Urinary bladder (tissue), 4 donors: ENCODE data around the gene RFX4. TPM values are rescaled to one million over a fixed set of nuclear protein-coding genes. Genes with fewer than 3 reads are reported as not detected.
"Not testable (repeated sequence)": the region's sequence is repeated elsewhere in the genome, so short reads cannot be mapped to it uniquely, and the experiment has no call there.

Source experiments
- DNase-seq: peaks from one replicate; pipeline ENCODE4 v3.0.0-alpha.2; 2015; ENCODE audit errors: extremely low spot score
- H3K27ac ChIP-seq: one replicate; pipeline ENCODE4 v1.5.1; 2013; ENCODE audit warnings: low read depth, mild to moderate bottlenecking, moderate library complexity
- H3K36me3 ChIP-seq: one replicate; pipeline ENCODE4 v1.6.1; 2013; ENCODE audit warnings: mild to moderate bottlenecking, moderate library complexity; ENCODE audit not compliant: insufficient read depth
- H3K4me1 ChIP-seq: one replicate; pipeline ENCODE4 v1.6.1; 2013; ENCODE audit warnings: mild to moderate bottlenecking, moderate library complexity; ENCODE audit not compliant: insufficient read depth
- H3K4me3 ChIP-seq: one replicate; pipeline ENCODE4 v1.5.1; 2013; ENCODE audit warnings: low read depth, low read length
- WGBS: extraction: QIAGEN DNeasy Blood & Tissue Kit; methylation state at CpG from one replicate; pipeline ENCODE4 v1.1.7; 2013; 5-methylcytosine and 5-hydroxymethylcytosine counted together
- polyA plus RNA-seq: library from polyadenylated mRNA; stranded (reverse); fragments of 200-250 nt; gene quantifications from one replicate; pipeline ENCODE4 v1.2.3, GENCODE V29; 2013
- total RNA-seq: library from RNA; depleted of rRNA; stranded (reverse); fragments of >200 nt; gene quantifications from one replicate; pipeline ENCODE4 v1.2.3, GENCODE V29; 2014
- donor health status: healthy with polysubstance abuse.
- donor health status: healthy.

RFX4 gene
- total and polyA plus RNA-seq, 2 donors, result not detected

DNA sequence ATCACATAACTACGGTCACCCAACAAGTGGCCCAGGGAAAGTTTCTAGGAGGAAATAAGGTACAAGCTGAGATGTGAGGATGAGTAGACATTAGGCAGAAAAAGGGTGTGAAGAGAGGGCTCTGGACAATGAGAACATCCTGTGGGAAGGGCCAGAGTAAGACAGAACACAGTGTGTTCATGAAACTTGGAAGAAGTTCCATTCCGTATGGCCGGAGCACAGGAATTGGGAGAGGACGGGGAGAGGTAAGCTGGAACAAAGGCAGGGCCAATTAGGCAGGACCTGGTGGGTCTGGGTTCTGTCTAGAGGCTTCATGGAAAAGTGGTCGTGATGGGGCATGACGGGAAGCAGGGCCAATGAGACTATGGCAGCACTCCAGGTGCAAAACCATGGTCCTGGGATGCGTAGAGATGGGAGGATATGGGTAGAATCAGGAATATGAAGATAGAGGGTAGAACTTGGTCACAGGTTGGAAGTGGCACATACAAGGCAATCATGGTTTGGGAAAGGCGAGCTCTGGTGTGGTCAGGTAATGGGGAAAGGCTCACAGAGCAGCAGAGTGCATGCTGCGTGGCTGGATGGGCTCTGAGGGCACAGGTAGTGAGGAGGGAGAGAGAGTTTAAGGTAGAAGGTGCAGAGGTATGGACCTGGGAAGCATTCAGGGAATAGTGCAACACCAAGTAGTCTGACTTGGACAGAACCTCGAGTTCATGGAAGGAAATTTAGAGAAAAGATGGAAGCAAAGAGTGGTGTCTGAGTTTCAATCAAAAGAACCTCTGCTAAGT lies 93.0 kb downstream of the RFX4 start:
- 90% methylated on average over 10 of the region's 10 CpGs for WGBS
- no peak overlapping the region for H3K27ac ChIP-seq
- DNase-seq, result no peak
- H3K36me3 ChIP-seq, result no peaks in the 10 kb centered on the region
- H3K4me1 ChIP-seq, result no peaks in the 10 kb centered on the region
- H3K4me3 ChIP-seq, result no peak overlapping the region

DNA sequence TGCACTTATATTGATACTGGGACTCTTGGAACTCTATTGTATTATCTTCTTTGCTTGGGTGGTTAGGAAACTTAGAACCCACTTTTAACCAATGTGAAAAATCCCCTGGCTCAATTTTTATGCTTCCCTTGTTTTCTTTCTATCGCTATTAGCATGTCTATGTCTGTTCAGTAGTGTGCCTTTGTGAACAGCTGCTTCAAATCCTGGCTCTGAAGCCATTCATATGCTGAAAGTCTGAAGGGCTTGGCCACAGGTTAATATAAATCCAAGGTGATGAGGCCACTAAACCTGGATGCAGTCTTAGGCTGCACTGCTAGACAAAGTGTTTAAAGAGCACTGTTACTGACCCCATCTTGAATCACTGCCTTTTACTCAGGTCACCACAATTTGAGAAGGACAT lies 96.8 kb downstream of the RFX4 start:
- Histone ChIP-seq H3K36me3 (no peaks in the 10 kb centered on the region), H3K4me3 (no peak overlapping the region), H3K4me1 (no peaks in the 10 kb centered on the region), H3K27ac (no peak overlapping the region)
- no peak for DNase-seq
- WGBS, result 52% methylated on average over 1 of the region's 1 CpG

DNA sequence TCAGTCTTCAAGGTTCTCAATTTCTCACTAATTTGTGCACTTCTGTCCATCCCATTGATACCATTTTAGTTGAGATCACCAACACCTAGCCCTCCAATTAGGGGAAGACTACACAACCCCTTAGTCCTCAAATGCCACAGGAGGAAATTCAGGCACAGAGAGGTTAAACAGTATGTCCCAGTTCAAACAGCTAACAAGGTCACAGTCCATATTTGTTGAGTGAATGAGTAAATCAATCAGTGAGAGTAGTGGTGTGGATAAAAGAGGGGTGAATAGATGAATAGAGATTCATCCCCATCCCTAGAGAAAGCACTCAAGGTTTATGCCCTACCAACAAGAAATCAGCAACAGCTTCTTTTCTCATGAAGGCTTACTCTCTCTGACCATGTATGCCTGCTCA lies 97.5 kb downstream of the RFX4 start:
- Histone ChIP-seq H3K4me3 (no peak overlapping the region), H3K36me3 (no peaks in the 10 kb centered on the region)
- DNase-seq, result no peak

DNA sequence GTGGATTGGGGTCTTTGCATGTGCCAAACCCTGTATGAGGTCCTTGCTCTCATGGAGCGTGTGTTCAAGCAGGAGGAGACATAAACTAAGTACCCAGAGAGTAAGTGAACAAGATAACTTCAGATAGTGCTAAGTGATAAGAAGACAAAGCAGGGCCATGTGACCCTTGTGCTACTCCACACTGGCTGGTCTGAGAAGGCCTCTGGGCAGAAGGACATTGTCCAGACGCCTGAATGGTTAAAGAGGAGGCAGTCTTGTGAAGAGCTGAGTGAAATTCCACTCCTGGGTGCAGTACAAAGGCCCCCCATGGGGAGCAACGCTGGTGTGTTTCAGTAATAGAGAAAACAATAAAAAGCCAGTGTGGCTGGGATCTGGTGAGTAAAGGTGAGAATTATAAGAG lies 98.4 kb downstream of the RFX4 start:
- DNase-seq, result no peak
- no peaks in the 10 kb centered on the region for H3K4me1 ChIP-seq
- H3K27ac ChIP-seq, result no peak overlapping the region
- H3K4me3 ChIP-seq, result no peak overlapping the region
- 61% methylated on average over 3 of the region's 3 CpGs for WGBS
- no peaks in the 10 kb centered on the region for H3K36me3 ChIP-seq

More for the DNA sequence above, 97.5 kb downstream of the RFX4 start:
- no peaks in the 10 kb centered on the region for H3K4me1 ChIP-seq
- H3K27ac ChIP-seq, result no peak overlapping the region

DNA sequence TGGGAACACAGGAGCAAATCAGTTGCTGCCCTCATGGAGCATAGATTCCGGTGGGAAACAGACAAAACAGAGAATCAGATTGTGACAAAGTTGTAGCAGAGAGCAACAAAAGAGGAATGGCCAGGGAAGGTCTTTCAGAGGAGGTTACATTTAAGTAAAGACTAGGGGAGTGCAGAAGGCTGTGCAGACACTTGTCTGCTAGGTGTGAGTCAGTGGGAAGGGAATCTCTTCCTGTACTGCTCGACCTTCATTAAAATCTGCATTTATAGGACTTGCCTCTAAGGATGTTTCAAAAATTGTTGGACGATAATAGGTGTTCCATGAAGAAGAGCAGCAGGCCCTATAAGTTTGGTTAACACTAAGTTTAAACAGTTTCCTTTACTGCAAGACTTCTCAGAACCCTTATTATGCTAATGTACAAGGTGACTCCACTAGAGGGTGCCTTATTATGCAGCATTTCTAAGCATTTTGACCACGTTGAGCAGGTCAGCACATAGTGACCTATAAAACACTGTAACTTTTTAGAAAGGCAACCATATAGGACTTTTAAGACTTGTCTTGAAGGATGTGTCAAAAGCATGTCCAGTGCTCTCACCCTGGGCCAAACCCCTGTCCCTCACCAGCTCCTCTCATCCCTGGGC lies 99.9 kb downstream of the RFX4 start:
- H3K27ac ChIP-seq, result no peak overlapping the region
- H3K4me1 ChIP-seq, result no peaks in the 10 kb centered on the region
- no peak overlapping the region for H3K4me3 ChIP-seq
- H3K36me3 ChIP-seq, result no peaks in the 10 kb centered on the region
- WGBS, result 58% methylated on average over 4 of the region's 4 CpGs
- DNase-seq, result no peak

DNA sequence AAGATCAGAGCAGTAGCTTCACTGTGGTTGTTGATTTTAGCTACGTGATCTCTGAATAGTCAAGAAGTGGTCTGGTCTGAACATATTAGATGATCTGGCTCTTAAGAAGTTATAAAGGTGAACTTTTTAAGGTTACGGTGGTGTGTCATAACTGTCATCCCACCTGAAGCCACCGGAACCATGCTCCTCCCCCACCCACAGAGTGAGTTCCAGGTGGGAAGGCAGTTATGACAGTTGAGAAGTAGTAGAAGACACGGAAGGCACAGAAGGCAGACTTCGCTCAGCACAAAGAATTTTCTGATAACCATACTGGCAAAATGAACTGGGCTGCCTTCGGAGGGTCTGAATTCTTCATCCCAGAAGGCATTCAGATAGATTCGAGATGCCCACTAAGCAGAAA lies 101.7 kb downstream of the RFX4 start:
- H3K27ac ChIP-seq, result no peak overlapping the region
- no peak overlapping the region for H3K4me3 ChIP-seq
- 90% methylated on average over 7 of the region's 7 CpGs for WGBS
- no peak for DNase-seq
- no peaks in the 10 kb centered on the region for H3K4me1 ChIP-seq
- no peaks in the 10 kb centered on the region for H3K36me3 ChIP-seq

DNA sequence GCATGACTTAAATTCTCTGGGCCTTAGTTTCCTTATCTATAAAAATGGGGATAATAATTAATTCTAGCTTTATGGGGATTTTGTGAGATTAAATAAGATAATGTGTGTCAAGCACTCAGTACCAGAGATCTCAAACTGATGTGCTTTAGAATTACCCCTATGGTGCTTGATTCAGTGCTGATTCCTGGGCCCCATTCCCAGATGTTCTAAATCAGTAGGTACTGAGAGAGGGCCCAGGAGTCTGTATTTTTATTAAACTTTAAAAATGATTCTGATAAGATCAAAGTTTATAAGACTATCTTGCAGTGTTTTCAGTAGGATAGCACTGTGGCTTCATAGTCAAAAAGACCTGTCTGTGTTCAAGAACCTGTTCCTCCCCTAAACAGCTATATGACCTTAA lies 102.6 kb downstream of the RFX4 start:
- Histone ChIP-seq H3K4me1 (no peaks in the 10 kb centered on the region), H3K27ac (no peak overlapping the region), H3K36me3 (no peaks in the 10 kb centered on the region), H3K4me3 (no peak overlapping the region)
- no peak for DNase-seq

DNA sequence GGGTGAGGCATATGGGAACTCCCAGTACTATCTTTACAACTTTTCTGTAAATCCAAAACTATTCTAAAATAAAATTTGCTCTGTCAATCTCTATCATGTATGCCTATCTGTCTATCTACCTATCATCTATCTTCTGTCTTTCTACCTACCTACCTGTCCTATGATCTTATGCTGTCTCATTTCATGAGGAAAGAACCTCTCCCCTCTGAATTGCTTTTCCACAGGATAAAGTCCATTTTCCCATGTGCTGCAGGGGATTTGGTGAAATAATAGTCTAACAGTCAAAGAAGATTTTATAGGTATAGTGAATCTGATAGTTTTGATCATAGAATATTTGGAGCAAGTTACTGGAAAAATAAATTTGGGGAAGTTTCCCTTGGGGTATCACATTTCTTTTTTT lies 104.9 kb downstream of the RFX4 start:
- DNase-seq, result no peak
- no peak overlapping the region for H3K4me3 ChIP-seq
- no peak overlapping the region for H3K27ac ChIP-seq
- H3K4me1 ChIP-seq, result no peaks in the 10 kb centered on the region
- no peaks in the 10 kb centered on the region for H3K36me3 ChIP-seq

DNA sequence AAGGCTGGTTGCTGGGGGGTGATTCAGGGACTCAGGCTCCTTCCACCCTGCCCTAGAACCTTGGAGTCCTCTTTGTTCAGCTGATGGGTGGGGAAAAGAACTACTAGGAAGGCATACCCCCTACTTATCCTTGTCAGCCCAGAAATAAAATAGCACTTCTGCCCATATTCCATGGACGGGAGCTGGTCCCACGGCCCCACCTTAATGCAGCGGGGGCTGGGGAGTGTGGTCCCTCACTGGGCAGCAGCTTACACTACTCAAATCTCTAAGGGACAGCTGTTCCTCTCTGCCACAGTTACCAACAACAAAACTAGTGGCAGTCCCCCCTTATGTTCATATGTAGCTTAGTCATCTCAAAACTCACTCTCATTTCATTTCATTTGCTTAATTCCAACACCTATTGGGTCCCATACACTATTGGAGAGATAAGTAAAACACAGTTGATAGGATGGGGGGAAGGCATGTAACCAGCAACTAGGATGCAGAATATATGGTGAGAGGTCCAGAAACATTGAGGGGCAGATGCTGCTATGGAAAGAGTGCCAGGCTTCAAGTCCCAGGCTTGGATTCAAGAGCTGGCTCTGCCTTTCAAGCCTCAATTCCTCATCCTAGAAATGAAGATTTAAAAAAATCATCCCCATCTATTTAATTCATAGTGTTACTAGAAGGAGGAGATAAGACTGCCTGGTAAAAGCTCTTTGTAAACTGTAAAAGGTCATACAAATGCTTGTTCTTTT lies 107.9 kb downstream of the RFX4 start:
- no peak overlapping the region for H3K27ac ChIP-seq
- WGBS, result 91% methylated on average over 3 of the region's 3 CpGs
- no peak for DNase-seq
- H3K4me1 ChIP-seq, result no peaks in the 10 kb centered on the region
- H3K36me3 ChIP-seq, result no peaks in the 10 kb centered on the region
- H3K4me3 ChIP-seq, result no peak overlapping the region

DNA sequence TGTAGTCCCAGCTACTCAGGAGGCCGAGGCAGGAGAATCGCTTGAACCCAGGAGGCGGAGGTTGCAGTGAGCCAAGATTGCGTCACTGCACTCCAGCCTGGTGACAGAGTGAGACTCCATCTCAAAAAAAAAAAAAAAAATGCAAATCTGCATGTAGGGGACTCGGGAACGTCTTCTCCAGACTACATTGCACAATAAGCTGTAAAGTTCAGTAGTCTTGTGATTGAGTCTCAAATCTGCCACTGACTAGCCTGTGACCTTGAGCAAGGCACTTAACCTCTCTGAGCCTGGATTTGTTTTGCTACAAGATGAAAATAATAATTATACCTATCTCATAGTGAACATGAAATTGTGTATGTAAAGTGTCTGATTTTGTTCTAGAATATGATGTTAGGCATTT lies 109.2 kb downstream of the RFX4 start:
- H3K4me1 ChIP-seq, H3K27ac ChIP-seq, DNase-seq, H3K4me3 ChIP-seq, H3K36me3 ChIP-seq: not testable (repeated sequence)
- WGBS, result 88% methylated on average over 6 of the region's 6 CpGs

DNA sequence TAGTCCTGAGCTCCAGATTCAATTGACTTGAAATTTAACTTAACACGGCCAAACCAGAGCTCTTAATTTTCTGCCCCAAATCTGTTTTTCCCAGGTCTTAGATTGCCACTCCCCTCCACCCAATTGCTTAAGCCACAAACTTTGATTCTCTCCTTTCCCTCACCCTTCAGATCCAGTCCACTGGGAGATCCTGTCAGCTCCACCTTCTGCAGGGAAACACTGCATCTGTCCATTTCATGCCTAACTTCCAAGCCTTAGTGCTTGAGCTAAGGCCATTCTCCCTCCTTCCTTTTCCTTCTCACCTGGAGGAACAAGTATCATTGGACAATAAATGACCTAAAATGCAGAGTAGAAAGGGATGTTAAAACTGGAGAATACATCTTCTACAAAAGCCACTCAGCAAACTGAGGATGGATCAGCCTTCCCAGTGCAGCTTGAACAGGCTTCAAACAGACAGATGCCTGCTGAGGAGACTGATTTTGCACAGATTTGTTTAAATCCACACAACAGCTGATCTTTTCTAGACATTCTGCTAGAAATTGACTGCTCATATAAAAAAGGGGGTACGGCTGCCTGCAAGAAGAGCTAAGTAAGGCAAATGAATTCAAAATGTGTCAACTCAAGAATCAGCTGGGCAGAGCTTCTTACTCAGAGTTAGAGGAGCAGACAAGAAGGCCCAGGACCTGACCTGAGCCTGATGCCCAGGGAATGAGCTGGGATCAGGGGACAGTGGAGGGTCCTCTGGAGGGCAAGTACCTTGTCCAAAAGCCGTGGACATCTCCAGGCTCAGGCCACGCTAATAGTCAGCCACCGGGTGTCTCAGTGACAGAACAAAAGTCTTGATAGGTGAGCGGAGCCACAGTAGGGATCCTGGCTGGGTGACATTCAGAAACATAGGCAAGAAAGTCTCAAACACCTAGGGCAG lies 110.4 kb downstream of the RFX4 start:
- H3K27ac ChIP-seq, result no peak overlapping the region
- H3K36me3 ChIP-seq, result no peaks in the 10 kb centered on the region
- H3K4me1 ChIP-seq, result no peaks in the 10 kb centered on the region
- H3K4me3 ChIP-seq, result no peak overlapping the region
- 83% methylated on average over 6 of the region's 6 CpGs for WGBS
- DNase-seq, result no peak

DNA sequence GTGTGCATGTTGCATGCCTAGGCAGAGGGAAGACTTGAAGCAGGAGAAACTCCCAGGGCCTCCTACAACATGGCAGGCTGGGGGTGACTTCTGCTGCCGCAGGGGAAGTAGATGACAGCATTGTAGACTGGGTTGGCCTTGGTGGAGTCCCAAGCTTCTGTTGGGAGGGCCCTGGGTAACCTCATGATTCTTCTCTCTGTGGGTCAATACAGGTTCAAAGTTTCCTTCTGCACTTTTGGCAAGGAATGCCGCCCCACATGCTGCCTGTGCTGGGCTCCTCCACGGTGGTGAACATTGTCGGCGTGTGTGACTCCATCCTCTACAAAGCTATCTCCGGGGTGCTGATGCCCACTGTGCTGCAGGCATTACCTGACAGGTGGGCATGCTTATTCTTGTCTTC lies 113.3 kb downstream of the RFX4 start:
- Histone ChIP-seq H3K36me3 (no peaks in the 10 kb centered on the region), H3K27ac (no peak overlapping the region), H3K4me1 (no peaks in the 10 kb centered on the region), H3K4me3 (no peak overlapping the region)
- WGBS, result 81% methylated on average over 6 of the region's 6 CpGs
- no peak for DNase-seq

DNA sequence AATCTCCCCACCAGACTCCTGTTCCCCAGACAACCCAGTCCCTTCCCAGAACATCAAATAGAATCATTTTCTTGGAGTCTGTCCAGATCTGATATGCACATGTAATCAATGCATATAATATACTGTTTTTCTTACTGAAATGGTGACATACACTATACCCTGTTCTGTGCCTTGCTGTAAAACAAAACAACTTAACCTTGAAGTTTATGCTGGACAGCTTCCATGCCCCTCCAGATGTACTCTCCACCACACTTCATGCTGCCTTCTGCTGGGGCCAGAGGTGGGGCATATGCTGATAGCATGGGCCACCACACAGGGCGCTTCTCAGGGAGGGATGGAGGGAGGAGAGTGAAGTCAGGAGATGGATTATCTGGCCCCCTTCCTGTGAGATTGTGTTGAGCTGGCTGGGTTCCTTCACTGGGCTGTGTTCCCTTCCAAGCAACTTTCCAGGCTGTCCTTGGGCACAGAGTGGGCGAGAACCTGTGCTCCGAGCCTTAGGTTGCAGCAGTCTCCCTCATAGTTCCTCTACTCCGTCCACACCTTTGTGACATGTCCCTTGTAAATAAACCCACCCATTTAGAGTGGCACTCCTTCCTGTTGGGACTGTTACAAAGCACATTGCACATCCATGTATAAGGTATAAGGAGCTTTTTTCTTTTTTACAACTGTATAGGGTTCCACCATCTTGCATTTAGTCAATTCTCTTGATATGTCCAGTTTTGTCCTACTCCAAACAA lies 114.0 kb downstream of the RFX4 start:
- DNase-seq, result no peak
- 77% methylated on average over 4 of the region's 4 CpGs for WGBS
- no peaks in the 10 kb centered on the region for H3K4me1 ChIP-seq
- no peak overlapping the region for H3K27ac ChIP-seq
- no peak overlapping the region for H3K4me3 ChIP-seq
- no peaks in the 10 kb centered on the region for H3K36me3 ChIP-seq
